Skeletal muscle cell (primary cell): ENCODE measurements around the gene C1QTNF6.
A peak's percentile ranks its signal among the peaks of the same experiment; 100 is the strongest.

ENCODE experiments used
- DNase-seq: peaks from one replicate; pipeline ENCODE4 v3.0.0-alpha.2; 2010; ENCODE audit warnings: low read depth
- H3K4me3 ChIP-seq: 2 replicates; pipeline ENCODE4 v1.5.1; 2011; ENCODE audit warnings: low read depth, mild to moderate bottlenecking, control low read depth, low read length, moderate library complexity

The C1QTNF6 gene

DNA sequence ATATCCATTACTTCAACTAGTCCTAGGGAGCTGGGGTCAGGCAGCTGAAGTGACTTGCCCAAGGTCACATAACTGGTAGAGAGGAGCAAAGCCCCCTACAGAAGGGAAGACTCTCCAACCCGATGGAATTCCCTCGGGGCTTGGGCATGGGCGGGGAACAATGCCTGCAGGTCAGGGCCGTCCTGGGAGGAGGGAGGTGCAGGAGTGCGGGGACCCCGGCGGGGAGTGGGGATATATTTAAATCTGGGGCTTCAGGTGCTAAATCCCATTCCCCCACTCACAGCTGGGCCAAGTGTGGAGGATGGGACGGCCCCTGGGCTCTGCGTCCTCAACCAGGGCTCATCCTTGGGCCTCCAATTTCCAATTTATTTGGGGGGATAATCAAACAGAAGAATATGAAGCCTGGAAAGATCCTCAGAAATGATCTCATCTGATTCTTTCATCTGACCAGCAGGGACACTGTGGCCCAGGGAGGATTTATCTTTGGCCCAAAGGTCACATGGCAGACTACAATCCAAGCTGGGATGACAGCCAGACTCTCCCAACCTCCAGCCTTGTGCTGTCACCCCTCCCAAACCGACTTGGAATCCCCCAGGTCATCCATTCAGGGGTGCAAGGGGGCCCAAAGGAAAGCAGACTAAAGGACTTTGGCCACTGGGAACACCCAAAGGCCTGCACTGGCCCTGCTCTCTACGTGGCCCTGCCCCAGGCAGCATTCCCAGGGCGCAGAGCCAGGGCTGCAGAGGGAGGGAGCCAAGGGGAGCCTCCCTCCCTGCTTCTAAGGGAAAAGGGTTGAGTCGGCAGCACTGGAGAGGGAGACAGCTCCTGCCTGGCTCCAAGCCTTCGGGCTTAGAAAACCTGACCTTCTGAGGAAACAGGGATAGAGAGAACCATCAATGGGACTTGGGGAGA lies 8.7 kb upstream of the C1QTNF6 start:
- DNase-seq: no peak
- H3K4me3 ChIP-seq: no peak overlapping the region

DNA sequence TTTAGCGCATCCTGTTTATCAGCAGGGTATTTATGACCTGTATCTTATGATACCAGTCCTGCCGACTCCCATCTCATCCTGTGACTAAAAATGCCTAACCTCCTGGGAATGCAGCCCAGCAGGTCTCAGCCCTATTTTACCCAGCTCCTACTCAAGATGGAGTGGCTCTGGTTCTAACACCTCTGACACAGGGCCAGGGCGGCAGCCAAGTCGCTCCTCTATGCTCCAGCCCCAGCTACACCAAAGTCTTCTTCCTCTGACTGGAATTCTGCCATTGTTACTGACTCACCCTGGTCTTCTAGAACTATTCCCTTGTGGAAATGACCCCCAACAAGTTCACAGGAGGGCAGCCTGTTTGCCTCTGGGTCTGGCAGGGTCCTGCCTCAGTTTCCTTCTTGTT lies 7.9 kb upstream of the C1QTNF6 start:
- no peak for DNase-seq
- H3K4me3 ChIP-seq: no peak overlapping the region

DNA sequence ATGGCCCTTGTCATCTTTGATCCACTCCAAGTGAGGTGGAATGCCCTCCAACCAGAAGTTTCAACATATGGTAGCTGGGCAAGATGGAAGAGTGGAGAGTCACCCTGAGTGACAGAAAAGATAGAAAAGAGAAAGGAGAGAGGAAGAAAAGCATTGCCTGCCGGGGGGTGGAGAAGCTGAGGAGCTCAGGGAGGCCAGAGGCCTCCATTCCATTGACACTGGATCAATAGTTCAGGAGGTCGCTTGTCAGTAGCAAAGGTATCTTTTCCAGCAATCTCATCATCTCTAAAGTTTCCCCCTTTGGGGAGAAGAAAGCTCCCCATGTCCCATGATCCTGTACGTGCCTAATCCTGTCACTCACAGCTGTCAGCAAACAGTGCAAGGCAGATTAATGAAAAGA lies 6.7 kb upstream of the C1QTNF6 start:
- no peak overlapping the region for H3K4me3 ChIP-seq
- no peak for DNase-seq

DNA sequence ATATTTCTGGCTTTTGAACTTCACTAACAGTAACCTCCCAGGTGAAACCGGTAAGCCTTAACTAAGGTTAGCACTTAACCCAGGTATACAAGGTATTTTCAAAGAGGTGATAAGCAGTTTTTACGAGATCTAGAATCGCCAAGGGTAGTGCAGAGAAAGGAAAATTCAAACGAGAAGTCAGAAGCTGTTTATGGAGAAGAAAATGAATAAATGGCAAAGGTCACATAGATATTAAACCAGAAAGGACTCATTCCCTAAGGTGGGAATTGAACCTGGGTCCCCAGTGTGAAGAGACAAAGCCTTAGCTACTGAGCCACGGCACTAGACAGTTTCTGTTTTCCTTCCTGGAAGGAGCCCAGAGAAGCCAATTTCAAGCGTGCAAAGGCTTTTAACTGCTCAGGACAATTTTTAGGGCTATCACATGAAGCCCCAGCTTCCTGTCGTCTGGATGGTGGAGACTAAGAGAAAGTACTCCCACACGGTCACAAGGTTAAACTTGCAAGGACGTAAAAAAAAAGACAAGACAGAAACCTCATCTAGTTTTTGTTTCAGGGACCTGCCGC lies 5.7 kb upstream of the C1QTNF6 start:
- no peak for DNase-seq
- H3K4me3 ChIP-seq: no peak overlapping the region

DNA sequence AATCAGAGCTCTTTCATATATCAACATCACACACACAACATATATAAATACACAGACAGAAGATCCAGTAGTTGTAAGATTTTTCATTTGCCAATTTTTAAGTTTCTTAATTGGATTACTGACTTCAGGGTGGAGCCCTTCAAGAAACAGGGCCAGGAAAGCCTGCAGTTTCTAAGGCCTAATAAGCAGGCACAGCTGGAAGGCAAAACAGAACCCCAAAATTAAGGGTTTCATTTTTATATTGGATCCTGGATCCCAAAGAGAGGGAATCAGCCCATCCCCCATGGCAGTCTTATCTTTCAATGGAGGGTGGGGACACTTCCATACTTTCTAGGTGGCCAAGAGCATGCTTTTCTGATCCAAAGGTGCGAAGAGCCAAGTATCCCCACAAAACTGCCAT lies 4.7 kb upstream of the C1QTNF6 start:
- DNase-seq: no peak
- no peak overlapping the region for H3K4me3 ChIP-seq

DNA sequence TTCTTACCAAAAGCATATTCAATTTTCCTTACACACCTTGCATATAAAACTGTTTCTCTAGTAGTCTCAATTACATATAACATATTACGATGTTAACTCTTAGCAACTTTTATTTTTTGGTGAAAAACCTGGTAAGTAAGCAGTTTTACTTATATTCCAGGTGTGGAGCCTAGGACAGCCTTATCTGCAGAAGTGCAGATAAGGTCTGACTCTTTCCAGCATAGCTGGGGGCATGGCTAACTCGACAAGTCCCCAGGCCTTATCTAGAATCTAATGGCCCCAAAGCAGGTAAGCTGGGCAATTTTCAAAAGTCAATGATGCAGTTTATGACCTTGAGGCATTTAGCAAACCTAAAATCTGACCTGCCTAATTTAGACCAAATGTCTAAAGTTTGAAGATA lies 4.2 kb upstream of the C1QTNF6 start:
- DNase-seq: no peak
- no peak overlapping the region for H3K4me3 ChIP-seq

DNA sequence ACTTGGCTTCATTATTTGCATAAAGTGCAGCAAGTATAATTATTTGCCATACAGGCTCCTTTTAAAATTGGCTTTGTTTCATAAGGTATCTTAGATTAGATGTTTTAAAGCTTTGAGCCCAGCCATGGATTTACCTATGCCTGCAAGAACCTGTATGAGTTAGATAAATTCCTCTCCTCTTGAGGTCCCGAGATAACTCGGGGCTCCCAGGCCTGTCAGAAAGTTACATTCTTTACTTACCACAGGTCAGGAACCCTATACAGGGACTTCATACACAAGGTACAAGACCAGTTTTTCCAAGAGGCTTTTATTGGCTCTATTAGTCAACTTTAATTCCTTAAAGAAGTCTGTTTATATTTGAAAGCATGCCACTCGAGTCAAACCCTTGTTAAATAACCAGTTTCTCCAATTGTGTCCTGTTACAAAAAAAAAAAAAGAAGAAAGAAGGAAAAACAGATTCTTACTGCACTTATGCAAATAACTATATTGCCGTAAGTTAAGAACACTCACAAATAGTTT lies 2.3 kb upstream of the C1QTNF6 start:
- H3K4me3 ChIP-seq: no peak overlapping the region
- no peak for DNase-seq

DNA sequence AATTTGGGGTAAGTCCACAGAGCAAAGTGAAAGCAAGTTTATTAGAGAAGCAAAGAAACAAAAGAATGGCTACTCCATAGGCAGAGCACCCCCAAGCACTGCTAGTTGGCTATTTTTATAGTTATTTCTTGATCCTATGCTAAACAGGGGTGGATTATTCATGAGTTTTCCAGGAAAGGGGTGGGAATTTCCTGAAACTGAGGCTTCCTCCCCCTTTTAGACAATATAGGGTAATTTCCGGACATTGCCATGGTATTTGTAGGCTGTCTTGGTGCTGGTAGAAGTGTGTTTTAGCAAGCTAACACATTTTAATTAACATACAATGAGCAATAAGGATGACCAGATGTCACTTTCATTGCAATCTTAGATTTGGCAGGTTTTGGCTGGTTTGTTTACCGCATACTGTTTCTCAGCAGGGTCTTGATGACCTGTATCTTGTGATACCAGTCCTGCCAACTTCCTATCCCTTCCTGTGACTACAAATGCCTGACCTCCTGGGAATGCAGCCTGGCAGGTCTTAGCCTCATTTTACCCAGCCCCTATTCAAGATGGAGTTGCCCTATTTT lies 937 bp upstream of the C1QTNF6 start:
- no peak for DNase-seq
- no peak overlapping the region for H3K4me3 ChIP-seq

DNA sequence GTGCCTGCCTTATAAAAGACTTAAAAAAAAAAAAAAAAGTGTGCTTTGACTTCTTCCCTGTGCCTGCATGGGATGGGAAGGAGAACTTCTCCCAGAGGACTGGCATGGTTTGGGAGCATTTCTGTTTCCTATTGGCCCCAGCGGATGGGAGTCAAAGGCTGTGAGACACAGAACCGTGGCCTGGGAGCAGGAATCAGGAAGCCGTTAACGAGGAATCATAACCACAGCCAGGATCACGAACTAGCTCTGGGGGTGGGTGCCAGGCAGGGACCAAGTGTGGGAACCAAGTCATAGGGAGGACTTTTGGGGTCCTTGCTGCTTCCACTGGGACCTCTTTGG lies 526 bp downstream of the C1QTNF6 start:
- no peak for DNase-seq
- H3K4me3 ChIP-seq: peak overlapping the region; percentile 44

DNA sequence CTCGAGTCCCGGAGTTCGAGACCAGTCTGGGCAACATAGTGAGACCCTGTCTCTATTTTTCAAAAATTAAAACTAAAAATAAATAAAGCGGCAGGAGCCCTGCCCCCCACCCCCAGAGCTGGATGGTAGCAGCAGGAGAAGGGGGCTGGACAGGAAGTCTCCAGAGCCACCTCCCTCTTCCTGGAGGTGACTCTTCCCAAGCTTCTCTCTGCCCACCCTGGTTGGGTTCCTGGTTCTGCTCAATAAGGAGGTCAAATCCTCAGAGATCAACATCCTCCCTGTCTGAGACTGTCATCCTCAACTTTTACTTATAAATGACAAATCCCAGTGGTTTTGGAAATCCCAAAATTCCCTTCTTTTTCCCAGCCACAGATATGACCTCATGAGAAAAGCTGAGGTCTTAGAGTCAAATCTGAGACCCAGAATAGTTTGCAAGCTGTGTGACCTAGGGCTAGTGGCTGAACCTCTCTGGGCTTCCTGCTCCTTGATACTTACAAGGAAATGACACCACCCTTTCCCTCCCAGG lies 987 bp downstream of the C1QTNF6 start:
- DNase-seq: no peak
- H3K4me3 ChIP-seq: peak overlapping the region; percentile 44

DNA sequence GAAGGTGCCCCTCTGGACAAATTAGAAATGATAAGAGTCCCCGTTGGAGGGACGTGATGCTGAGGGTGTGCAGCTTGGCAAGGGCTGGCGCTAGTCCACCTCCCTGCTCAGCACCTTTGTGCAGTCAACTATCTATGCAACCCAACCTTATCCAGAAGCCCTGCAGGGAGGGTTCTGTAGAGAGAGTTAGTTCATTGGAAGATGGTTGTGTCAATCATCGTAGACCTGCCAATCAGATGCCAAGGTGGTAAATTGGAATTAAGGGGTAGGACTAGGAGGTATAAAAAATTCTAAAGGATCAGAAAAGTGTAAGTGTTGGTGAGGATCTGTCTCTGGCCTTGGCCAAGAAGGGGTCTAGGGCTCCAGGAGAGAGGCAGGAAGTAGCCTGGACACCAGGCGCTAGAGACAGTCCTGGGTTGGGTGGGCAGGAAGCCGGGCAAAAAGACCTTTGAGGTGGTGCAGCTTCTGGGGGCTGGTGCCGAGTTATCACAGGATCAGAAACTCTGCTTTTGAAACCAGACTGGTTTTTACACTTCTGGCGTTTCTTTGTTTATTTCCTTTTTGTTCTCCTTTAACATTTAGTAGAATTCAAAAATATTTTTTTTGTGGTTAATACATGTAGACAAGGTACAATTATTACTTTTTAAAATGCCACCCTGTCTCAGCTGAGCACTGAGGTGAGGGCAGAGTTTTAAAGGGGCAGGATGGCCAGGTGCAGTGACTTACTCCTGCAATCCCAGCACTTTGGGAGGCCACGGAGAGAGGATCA lies 1.6 kb downstream of the C1QTNF6 start:
- H3K4me3 ChIP-seq: no peak overlapping the region
- peak; percentile 60 for DNase-seq

DNA sequence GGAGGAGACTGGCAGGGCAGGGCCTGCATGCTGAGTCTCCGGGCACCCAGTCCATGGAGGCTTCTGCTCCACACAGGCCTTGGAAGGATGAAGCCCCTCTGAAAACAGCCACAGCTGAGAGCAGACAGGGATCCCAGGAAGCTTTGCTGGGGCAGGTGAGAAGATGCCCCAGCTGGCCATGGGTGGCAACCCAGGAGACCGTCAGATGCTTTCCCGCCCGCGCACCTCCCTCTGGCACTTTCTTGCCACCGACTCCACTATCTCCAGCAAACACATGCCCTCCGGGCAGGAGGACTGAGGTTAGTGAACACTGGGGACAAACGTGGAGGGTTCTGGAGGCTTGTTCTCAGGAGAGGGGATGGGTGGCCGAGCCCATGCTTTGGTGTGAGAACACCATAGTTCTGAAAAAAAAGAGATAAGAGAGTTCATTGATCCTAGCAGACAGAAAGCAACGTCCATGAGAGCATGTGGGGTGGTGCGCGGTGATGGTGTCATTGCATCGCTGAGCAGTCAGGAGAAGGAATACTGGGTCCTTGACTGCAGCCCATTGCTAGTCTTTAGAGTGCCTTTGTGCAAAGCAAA lies 2.3 kb downstream of the C1QTNF6 start:
- no peak for DNase-seq
- no peak overlapping the region for H3K4me3 ChIP-seq

DNA sequence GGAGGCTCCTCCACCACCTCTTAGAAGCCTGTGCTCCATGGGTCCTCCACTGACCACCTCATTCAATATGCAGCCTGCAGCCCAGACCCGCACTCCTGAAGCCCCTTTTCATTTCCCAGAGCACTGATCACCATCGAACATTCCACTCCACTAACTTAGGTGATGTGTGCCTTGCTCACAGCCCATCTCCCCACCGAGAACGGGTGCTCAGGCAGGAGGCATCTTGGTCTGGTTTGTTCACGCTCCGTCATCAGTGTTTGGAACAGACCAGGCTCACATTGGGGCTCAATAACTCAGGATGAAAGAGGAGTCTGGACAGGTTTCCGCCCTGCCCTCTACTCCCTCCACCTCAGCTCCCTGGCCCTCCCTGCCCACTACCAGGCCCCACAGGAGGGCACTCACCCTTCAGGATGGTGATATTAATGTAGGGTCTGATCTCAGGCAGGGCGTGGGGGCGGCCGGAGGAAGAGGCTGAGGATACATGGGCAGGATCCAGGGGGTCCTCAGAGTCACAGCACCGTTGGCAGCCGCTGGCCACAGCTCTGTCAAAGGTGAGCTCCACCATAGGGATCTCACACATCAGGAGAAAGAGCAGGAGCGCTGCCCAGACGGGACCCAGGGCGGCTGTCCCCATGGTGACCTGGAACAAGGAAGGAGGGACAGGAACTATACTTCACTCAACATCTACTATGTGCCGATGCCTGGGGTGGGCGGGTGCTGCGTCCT lies 3.1 kb downstream of the C1QTNF6 start:
- no peak for DNase-seq

DNA sequence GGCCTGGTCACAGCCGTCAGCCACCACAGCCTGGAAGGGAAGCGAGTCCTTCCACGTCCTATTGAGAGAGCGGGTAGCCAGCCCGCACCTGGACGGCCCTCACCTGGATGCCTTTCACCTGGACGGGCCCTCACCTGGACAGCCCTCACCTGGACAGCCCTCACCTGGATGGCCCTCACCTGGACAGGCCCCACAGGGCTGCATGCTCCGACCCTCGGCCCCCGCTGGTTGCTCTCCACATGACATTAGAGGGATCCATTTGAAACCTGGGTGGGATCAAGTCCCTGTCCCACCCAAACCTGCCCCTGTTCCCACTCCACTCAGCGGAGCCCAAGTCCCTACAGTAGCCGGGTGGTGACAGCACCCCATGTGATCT lies 3.7 kb downstream of the C1QTNF6 start:
- DNase-seq: no peak
- H3K4me3 ChIP-seq: no peak overlapping the region

More for the DNA sequence above, 3.1 kb downstream of the C1QTNF6 start:
- H3K4me3 ChIP-seq: no peak overlapping the region

DNA sequence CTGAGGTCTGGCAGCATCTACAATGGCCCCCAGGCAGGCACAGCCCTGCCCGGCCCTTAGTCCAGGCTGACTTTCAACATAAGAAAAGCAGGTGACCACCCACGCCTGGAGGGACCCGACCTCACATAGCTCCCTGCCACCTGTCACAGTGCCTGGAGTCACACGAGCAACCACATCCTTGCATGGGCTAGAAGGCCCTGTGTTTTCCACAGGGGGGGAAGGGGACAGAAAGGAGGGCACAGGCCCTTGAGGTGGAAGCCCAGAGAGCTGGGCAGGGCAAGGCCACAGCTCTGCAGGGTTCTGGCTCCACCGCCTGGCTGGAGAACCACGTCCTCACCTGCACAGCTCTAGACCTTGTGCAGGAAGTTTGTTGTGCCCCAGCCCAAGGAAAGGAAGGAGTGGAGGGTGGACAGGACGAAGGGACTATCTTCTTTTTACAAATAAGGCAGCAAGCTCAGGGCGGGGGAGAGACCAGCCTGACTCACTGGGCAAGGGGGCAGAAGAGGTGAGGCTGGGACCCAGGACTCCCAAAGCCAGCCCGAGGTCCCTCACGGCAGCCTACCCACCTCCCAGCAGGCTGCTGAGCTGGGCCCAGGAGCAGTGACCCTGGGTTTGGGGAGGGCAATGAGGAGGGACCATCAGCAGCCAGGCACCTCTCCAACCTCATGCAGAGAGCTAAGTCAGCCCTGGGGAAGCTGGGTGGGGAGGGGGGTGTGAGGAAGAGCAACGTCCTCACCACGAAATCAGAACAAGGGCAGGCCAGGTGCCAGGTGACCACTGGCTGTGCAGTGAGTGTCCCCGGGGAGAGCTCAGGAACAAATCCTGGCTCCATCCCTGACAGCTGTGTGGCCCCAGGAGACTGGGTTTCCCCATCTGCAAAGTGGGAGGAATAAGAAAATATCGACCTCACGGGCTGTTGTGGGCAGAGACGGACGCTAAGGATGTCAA lies 4.3 kb downstream of the C1QTNF6 start:
- no peak overlapping the region for H3K4me3 ChIP-seq
- DNase-seq: no peak

DNA sequence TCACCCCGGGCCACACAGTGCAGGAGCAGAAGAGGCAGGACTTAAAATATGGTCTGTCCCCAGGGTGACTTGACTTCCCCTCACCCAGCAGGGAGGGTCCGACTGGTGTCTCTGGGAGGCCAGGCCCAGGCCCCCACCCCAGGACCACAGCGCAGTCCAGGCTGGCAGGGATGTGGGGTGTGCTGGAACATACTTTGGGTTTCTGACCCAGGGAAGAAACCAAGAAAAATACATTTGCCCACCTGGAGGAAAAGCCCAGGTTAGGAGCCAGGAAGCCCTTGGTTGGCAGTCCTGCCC lies 5.2 kb downstream of the C1QTNF6 start:
- no peak overlapping the region for H3K4me3 ChIP-seq
- DNase-seq: no peak

DNA sequence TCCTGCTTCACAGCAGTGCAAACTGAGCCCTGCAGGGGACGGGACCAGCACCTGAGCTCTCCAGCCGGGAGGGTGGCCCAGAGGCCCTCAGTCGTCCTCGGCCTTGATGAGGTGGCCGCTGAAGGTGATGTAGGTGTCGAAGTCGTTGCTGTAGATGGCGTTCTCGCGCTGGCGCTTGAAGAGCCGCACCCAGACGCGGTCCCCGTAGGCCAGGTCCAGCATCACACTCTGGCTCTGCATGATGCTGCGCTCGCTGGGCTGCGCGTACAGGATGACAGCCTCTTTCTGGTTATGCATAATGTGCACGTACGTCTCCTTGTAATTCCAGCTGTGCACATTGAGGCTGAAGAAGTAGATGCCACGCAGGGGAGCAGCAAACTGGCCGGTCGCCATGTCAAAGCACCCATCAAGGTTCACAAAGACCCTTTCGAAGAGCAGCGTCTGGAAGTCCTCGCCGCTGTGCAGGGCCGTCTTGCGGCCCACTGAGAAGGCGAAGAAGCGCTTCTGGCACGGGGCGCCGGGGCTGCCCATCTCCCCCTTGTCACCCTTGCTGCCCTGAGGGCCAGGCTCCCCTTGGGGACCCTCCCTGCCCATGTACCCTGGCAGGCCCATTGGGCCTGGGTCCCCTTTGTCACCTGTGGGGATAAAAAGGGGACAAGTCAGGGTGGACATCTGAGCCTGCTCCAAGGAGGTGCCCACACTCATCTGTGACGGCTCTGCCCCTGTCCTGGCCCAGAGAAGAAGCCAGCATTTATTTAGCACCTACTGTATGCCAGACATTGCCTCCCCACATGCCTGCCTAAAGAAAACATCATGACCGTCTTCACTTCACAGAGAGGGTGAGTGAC lies 5.7 kb downstream of the C1QTNF6 start:
- no peak overlapping the region for H3K4me3 ChIP-seq
- no peak for DNase-seq
